Stimulated activated CD8-positive, alpha-beta memory T cell treated with anti-CD3 and anti-CD28 coated beads, Interleukin-12 subunit alpha, Interleukin-12 subunit beta, amount 100 ng/mL, for 1 hour (primary cell): ENCODE data around the gene MMP2.

Experiments
- DNase-seq: peaks from one replicate; pipeline ENCODE4 v3.0.0-alpha.2; 2020; ENCODE audit warnings: low read depth

The MMP2 gene

DNA sequence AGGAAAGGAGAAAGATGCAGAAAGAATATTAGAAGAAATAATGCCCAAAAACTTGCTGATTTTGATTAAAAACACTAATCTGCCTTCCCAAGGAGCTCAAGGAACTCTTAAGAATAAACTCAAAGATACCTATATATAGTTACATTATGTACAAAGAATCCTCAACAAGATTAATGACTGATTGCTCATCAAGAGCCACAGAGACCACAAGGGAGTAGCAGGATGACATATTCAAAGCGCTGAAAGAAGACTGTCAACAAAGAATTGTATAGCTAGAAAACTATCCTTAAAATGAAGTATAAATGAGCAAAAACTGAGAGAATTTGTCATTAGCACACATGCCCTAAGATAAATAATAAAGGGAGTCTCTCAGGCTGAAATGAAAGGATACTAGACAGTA lies 36.1 kb downstream of the MMP2 start:
- DNase-seq = no peak

DNA sequence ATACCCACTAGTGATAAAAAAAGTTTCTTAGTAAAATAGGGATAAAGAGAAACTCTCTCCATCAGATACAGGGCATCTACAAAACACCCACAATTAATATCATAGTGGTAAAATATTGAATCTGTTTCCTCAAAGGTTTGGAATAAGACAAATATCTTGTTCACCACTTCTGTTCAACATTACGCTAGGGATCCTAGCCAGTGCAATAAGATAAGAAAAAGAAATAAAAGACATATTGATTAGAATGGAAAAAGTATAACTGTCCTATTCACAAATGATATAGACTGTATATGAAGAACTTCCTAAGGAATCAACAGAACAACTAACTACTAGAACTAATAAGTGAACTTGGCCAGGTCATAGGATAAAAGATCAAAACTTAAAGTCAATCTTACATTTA lies 42.8 kb downstream of the MMP2 start:
- DNase-seq = no peak

DNA sequence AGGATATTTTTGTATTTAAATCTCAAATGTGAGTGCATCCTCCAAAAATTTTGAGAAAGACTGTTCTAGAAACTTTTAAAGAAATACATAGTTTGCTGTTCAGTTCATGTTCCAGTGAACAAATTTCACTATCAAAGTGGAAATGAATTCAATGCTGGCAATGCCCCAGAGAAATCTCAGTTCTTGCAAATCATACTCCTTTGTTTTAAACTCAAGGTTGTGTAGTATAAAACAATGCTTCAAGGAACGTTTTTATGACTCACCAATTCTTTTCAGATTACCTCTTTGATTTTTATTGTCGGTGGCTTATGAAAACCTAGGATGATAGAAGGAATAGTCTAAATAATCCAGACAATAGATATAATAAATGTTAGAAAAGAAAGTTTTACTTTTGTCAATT lies 47.4 kb downstream of the MMP2 start:
- DNase-seq = no peak

DNA sequence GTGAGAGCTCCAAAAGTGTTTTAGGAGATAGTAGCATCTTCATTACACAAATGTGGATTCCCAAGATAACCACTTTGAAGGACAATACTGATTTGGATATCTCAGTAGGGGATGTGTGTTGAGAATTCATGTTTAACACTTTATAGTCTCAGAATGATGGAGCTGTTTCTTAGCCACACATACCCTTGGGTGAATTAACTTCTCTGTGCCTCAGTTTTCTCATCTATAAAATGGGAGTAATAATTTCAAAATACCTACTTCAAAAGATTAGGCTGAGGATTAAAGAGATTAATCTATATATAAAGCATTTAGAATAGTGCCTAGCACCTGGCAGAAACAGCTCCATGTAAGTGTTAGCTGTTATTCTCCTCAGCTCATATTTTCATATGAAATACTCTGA lies 48.9 kb downstream of the MMP2 start:
- no peak for DNase-seq

DNA sequence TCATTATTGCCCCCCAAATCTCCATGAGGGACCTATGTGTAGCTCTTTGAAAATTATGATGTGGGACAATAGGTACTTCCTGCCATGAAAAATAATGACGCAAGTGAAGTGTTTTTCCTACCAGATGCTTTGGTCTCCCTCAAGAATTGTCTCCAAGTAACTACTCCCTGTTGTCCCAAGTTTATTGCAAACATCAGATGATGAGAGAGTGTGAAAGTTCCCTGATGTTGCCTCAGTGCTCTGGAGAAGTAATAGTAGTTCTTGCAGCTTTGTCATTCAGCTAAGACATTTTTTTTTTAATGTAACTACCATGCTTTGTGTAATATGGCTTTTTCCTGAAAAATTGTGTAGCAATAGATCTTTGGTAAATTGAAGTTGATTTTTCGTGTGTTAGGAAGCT lies 50.0 kb downstream of the MMP2 start:
- no peak for DNase-seq

DNA sequence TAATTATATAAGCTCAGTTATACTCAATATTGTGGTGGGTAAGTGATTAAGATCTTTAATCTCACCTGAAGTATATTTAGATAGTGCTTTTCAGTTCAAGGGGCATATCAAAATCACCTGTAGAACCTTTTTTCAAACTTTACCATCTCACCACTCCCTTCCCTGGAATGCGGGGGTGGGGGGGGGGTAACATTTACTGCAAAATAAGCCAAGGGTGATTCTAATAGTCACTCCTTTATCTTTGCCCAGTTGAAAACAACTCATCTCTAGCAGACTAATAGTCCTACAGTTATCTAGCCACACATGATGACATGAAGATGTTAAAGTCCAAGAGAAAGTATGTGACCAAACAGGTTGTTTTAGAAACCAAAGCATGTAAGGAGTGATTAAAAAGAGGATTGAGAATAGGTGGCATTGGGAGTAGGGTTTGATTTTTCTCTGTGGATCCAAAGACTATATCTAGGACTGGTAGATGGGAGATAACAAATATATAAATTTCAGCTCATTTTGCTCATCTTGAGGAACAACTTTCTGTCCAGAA lies 51.4 kb downstream of the MMP2 start:
- no peak for DNase-seq

DNA sequence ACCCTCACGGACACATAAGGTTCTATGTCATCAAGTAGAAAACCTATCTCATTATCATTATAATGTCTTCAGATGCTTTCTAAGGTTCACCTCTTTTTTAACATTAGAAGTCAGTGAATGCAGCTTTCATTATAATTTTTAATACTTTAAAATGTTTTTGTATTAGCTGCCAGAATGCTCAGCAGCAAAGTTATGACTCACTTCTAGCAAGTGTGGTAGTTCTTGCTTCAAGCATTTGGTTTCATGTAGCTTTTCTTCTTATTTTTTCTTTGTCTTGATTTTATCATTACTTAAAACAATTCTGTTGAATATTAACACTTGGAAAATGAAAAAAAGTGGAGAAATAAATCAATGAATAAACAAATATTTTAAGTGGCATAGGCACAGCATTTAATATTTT lies 53.2 kb downstream of the MMP2 start:
- DNase-seq = no peak

DNA sequence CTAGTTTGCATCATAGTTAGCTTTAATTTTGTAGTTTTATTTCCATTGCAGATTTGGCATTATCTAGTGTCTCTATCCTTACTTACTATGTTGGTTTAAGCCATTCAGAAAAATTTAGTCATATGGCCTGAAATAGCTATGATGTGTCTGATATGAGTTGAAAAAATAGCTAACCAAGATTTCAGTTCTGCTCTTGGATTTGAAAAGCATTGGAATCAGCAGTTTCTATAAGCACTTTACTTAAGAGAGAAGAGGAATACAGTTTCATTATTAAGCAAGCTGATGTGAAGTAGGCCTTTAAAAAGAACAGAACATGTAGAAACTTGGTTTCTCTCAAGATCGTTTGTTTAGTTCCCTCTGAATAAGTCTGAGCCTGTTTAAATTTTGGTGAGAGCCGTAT lies 55.8 kb downstream of the MMP2 start:
- no peak for DNase-seq

DNA sequence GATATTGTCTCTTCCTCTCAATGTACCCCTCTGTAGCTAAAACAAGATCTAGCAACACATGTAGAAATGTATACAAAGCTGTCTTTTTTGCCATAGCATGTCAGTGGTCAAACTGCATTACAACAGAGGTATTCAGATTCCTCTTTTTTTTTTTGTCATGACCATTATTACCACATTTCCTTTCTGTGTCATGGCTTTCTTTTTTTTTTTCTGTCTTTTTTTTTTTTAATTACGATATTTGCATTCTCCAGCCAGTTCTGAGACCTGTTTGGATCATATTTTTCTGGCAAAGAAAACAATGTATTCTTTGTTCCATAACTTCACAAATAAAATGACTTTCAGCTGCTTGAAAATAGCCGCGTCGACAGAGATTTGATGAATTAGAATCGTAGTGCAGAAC lies 60.1 kb downstream of the MMP2 start:
- DNase-seq = no peak

DNA sequence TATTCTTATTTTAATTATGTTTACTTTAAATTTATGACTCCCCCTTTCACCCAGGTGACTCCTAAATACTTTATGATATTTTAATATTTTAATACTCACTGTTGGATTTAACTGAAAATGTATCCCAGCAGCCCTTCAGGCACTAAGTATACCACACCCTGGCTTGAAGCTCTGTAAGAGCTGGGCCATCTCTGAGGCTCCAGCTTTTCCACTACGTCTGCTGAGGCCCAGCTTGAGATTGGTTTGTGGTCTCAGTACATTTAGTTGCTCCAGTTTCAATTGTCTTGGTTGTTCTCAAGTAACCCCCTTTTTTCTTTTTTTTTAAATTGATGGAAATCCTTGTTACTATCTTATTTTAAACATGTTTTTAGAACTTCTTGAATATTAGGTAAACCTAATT lies 60.5 kb downstream of the MMP2 start:
- no peak for DNase-seq

DNA sequence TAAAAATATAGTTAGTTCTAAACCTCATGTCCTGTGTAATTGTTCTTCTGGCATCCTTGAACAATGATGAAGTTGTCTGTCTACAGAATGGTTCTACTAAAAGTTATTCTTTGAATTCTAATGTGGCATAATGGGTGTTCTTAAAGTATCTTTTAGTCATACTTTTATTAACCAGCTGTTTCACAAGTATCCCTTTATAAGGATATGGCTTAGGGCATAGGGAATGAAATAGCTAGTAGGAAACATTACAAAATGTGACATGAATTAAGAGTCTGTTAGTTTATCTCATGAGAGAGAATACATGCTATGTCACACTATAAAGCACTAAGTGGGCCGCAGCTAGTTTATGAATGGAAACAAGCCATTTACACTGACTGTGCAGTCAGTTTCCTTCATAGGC lies 61.2 kb downstream of the MMP2 start:
- DNase-seq = no peak

DNA sequence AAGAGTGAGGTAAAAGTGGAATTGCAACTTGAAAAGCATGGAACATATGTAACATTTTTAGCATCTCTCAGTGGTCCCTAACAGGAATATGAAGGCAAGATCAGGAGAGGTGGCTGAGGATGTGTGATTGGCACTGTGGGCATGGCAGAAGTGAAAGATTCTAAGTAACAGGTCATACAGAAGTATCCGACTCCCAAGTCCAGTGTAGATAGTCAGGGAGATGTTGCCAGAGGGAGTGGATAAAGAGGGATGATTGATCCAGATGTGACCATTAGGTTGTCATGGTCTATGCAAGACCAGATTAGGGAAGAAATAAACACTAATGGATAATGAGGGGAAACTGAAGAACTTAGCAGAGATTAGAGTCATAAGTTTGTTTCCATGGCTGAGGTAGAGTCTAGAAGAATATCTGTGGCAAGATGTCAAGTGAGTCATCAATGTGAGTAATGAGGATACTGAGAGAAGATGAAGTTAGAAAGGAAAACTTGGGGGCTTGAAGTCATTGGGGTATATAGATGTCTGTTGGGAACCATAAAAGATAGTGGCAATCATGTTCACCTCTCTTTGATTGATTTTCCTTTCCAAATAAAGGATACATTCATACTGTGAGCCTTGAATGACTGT lies 63.6 kb downstream of the MMP2 start:
- DNase-seq = no peak

DNA sequence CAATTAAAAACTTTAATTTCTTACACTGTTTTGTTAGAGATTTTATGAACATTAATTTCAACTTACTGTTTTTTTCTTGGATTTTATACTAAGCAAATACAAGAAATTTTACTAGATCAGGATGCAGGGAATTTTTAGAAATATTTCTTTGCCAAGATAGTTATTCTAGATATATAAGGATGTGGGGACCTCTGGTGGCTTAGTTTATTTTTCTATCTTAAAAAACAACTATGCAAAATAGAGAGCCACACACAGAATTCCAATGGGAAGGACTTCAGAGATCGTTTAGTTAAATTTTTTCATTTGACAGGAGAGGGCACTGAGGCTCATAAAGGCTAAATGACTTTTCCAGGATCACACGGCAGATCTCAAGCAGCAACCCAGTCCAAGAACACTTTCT lies 64.5 kb downstream of the MMP2 start:
- DNase-seq = no peak

DNA sequence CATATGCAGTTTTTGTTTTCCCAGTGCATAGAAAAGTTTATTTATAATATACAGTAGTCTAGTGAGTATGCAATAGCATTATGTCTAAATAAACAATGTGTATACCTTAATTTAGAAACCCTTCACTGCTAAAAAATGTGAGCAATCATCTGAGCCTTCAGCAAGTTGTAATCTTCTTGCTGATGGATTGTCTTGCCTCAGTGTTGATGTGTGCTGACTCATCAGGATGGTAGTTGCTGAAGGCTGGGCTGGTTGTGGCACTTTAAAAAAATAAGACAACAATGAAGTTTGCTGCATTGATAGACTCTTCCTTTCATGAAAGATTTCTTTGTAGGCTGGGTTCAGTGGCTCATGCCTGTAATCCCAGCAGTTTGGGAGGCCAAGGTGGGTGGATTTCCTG lies 73.6 kb downstream of the MMP2 start:
- DNase-seq = no peak

DNA sequence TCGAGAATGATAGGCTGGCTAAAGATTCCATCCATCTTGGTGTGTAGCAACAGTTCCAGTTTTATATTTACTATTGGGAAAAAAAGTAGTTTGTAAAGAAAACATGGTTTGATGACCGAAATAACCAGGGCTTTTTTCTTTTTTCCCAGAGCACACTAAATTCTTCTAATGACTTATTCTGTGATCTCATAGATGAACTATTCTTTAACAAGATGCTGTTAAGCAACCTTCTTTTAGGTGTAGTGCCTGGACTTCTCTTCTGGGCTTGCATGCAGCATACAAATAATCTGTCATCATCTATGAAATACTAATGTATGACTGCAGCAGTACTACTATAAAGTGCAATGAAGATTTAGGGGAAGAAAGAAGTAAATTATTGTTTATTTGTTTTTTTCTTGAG lies 76.4 kb downstream of the MMP2 start:
- DNase-seq = no peak
